HL-60 (cell line): ENCODE data around the gene ENDOU.

ENCODE experiments used
- POLR2AphosphoS5 ChIP-seq: IDR thresholded peaks from 2 replicates; pipeline ENCODE4 v1.6.1; 2012; ENCODE audit warnings: low read depth
- TF ChIP-seq, protein P1 (sequence below): IDR thresholded peaks from one replicate; pipeline ENCODE4 v1.5.1; 2011; ENCODE audit warnings: low read length, control low read depth, inconsistent platforms; ENCODE audit not compliant: insufficient read depth
- TF ChIP-seq, protein P2 (sequence below): IDR thresholded peaks from 2 replicates; pipeline ENCODE4 v1.6.1; 2012; ENCODE audit warnings: low read depth; ENCODE audit not compliant: insufficient replicate concordance

DNA sequence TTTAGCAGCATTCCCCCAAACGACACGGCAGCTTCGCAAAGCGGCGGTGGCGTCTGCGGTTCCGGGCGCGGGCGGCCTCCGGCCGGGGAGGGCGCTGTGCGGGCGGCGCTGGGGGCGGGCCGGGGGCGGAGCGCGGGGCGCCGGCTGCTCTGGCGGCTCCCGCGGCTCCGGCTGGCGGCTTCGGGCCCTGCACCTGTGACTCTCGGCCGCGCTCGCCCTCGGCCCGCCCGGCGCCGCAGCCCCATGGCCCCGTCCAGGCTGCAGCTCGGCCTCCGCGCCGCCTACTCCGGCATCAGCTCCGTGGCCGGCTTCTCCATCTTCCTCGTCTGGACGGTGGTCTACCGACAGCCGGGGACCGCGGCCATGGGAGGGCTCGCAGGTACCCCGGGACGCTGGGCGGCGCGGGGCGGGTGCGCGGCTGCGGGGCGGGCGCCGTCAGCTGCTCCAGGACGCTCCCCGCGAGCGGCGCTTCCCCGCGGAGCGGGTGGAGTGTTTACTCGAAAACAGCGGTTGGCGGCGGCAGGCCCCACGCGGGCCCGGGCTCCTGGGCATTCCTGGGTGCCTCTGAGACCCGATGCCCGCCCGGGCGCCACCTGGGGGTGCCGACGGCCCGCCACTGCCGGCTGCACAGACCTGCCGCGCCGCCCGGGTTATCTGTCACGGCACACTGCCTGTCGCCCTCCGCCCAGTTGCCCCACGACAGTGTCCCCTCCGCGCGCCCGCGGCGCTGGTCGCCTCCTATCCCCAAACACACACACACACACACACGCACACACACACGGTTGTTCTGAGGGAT, 48.0 kb upstream of the ENDOU start, which contains the start of gene SLC48A1:
- TF ChIP-seq, protein P1, sequence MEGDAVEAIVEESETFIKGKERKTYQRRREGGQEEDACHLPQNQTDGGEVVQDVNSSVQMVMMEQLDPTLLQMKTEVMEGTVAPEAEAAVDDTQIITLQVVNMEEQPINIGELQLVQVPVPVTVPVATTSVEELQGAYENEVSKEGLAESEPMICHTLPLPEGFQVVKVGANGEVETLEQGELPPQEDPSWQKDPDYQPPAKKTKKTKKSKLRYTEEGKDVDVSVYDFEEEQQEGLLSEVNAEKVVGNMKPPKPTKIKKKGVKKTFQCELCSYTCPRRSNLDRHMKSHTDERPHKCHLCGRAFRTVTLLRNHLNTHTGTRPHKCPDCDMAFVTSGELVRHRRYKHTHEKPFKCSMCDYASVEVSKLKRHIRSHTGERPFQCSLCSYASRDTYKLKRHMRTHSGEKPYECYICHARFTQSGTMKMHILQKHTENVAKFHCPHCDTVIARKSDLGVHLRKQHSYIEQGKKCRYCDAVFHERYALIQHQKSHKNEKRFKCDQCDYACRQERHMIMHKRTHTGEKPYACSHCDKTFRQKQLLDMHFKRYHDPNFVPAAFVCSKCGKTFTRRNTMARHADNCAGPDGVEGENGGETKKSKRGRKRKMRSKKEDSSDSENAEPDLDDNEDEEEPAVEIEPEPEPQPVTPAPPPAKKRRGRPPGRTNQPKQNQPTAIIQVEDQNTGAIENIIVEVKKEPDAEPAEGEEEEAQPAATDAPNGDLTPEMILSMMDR = no peak
- no peak for TF ChIP-seq POLR2AphosphoS5
- TF ChIP-seq, protein P2, sequence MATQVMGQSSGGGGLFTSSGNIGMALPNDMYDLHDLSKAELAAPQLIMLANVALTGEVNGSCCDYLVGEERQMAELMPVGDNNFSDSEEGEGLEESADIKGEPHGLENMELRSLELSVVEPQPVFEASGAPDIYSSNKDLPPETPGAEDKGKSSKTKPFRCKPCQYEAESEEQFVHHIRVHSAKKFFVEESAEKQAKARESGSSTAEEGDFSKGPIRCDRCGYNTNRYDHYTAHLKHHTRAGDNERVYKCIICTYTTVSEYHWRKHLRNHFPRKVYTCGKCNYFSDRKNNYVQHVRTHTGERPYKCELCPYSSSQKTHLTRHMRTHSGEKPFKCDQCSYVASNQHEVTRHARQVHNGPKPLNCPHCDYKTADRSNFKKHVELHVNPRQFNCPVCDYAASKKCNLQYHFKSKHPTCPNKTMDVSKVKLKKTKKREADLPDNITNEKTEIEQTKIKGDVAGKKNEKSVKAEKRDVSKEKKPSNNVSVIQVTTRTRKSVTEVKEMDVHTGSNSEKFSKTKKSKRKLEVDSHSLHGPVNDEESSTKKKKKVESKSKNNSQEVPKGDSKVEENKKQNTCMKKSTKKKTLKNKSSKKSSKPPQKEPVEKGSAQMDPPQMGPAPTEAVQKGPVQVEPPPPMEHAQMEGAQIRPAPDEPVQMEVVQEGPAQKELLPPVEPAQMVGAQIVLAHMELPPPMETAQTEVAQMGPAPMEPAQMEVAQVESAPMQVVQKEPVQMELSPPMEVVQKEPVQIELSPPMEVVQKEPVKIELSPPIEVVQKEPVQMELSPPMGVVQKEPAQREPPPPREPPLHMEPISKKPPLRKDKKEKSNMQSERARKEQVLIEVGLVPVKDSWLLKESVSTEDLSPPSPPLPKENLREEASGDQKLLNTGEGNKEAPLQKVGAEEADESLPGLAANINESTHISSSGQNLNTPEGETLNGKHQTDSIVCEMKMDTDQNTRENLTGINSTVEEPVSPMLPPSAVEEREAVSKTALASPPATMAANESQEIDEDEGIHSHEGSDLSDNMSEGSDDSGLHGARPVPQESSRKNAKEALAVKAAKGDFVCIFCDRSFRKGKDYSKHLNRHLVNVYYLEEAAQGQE = no peak
